HG02840 (cell line): ENCODE data around the gene KRT222.

Experiments
- ATAC-seq: cut with Tn5 transposase; IDR thresholded peaks from one replicate; pipeline ENCODE4 v1.9.1; 2021; ENCODE audit warnings: mild to moderate bottlenecking, moderate library complexity, moderate number of reproducible peaks; ENCODE audit not compliant: unreplicated experiment, low FRiP score

KRT222 gene

GRCh38 chr17:40659911-40660310 lies 5.1 kb downstream of the KRT222 start:
- ATAC-seq, result no peak

GRCh38 chr17:40658396-40658795 lies 6.6 kb downstream of the KRT222 start:
- no peak for ATAC-seq

DNA sequence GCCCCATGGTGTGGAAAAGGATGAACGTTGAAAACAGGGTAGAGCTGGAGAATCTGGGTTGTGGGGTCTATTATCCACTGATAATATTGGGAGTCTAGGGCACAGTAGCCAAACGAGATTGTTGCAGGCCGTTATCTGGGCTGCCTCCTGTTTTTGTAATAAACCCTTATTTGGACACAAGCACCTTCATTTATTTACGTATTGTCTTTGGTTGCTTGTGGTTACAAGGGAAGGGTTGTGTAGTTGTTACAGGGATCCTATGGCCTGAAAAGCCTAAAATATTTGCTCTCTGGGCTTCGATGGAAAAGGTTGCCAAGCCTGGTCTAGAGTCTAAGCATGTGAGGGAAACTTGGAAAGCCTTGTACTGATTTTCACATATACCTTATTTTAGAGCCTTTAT lies 13.0 kb downstream of the KRT222 start:
- ATAC-seq, result no peak

GRCh38 chr17:40648384-40648968 lies 16.5 kb downstream of the KRT222 start:
- ATAC-seq, result peak; percentile 17

DNA sequence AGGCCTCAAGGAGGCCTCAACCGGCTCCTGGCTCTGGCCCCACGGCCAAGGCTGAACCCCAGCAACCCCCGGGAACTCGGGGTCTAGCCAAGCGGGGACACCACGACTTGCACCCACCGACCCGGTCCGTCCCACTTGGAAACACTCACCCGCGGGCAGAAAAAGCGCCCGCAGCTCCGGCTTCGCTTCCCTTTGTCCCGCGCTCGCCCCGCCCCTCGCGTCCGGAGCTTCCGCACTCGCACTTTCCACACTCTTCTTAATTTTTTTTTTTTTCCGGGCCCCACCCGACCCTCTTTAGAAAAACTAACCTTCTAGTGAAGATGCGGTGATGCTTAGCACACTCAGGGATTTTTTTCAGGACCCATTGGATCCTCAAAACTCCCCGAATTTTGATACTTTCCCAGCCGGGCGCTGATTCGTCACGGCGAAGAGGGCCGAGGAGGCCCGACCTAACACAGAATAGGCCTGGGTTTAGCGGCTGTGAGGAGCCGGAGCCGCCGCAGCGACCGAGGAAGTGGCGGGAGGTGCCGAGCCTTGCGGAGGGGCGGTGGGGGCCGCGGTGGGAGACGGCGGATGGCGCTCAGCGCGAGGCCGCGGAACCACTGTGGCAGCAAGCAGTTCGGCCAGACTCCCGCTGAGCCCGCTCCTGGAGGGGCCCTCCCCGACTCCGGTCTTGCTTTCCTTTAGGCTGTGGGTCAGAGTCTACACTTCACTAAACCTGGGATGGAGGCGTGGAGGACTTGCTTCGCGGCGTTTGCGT lies 17.2 kb downstream of the KRT222 start, which contains the start of gene SMARCE1:
Gene SMARCE1, minus strand, starts transcription at position 195 of the 760 bp plus-strand sequence. CDS start 2,016 bp downstream, outside the sequence.
- ATAC-seq, result peak; percentile 78

DNA sequence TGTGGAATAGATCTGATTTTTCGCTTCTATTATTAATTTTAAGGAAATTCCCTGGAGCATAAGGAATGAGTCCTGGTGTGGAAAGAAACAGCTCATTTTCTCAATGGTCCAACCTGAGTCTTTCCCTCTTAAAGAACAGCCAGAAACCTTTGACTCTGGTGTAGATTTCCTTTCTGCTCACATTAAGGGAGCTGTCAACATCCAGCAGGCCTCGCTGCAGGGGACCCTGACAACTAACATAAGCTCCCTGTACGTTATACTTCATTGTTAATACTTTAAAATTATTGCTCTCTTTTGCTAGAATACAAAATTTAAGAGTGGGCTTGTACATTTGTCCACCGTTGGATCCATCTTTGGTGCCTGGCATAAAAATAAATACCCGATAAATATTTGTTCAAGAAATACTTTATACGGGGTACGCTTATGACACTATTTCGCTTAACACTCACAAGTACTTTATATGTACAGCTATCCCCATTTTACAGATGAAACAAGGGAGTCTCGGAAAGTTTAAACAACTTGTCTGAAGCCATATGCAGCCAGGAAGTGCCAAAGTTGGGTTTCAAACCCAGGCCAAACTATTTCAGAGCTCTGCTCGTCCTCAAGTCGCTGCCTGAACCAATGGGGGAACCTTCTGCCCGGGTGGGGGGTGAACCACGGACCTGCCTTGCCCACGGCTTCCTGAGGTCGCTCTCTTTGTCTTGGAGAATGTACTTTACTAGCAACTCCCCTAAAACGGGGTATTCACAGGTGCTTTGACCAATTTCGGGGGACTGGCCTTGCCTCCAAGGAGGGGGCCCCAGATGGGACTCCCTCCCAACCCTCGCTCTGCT lies 18.0 kb downstream of the KRT222 start:
- ATAC-seq, result peak; percentile 40

DNA sequence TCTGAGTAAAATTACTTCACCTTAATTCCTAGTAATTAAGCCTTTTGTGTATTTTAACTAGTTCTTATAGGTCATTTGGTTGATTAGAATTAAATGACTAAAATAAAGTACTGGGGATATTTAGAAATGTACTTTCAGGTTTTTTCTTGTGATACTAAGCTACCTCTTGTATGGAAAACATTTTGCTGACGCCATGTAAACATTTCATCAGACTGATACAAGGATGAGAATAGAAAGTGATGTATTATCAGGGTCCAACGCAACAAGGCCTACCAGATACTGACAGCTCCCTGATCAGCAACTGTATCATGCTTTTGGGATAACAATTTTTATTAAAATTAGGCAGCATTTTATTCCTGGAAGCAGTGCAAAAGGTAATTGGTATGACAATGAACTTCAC lies 19.0 kb downstream of the KRT222 start:
- no peak for ATAC-seq

- ATAC-seq, result no peak
These were observed 19.7 kb downstream of the KRT222 start for GRCh38 chr17:40645291-40645690.

DNA sequence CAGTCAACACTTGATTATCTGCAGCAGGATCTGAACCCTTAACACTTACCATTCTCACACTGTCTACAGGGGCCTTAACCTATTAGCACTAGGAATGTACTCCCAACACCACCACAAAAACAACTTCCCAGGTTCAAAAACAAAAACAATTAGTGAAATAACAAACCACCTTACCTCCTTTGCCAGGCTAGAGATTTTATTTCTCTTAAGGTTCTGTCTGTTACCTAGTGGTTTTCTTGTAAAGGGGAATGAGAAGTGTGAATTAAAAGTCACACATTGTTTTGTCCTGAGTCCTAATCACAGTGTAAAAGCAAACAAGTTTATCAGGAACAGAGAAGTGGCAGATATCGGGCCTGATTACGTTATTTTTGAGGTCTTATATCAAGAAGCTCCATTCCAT lies 27.0 kb downstream of the KRT222 start:
- no peak for ATAC-seq

- no peak for ATAC-seq
These were observed 31.1 kb downstream of the KRT222 start for GRCh38 chr17:40633871-40634270.

DNA sequence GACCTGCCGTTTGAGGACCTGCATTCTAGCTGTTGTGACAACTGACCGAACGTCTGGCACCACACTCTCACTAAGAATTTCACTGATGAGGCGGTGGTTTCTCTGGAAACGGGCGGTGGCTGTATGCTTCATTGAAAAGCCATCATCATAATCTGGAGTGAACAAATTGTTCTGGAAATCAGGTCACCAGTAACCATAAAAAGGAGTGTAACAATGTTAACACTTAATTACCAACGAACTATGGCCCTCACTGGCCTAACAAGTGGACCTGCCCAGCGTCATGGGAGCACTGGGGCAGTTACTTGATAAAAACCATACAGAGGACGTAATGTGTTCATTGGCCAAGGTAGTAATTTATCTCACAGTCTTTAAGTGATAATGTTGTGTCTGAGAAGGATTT lies 32.8 kb downstream of the KRT222 start:
- ATAC-seq, result no peak

GRCh38 chr17:40629842-40630241 lies 35.1 kb downstream of the KRT222 start:
- no peak for ATAC-seq

DNA sequence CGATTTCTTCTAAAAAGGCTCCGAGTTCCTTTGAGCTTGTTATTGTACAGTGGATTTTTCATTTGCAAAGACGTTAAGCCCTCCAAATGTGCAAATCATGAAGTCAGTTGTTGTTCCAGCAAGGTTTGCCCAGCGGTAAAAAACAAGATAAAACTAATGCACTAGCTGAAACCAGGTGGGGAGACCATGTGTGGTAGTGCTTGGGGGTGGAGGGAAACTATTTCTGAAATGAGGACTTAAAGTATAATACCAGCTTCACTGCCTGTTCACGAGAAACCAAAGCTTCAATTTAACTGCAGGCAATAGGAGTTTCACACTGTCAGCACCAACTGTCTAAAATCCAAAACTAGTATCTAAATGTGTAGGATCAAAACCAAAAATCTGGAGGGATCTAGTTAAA lies 39.7 kb downstream of the KRT222 start:
- ATAC-seq, result no peak

- ATAC-seq, result no peak
These were observed 41.4 kb downstream of the KRT222 start for GRCh38 chr17:40623419-40624210.

- no peak for ATAC-seq
These were observed 42.5 kb downstream of the KRT222 start for GRCh38 chr17:40622509-40622928.

DNA sequence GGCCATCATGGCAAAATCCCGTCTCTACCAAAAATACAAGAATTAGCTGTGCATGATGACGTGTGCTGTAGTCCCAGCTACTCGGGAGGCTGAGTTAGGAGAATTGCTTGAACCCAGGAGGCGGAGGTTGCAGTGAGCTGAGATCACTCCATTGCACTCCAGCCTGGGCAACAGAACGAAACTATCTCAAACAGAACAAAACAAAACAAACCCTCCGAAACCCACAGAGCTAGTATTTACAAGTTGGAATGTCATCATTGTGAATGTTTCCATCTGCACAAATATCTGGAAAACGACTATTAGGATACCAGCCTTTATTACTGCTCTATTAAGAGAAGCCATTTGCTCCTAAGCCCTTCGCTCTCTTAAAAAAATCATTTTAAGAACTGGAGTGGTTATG lies 43.4 kb downstream of the KRT222 start:
- no peak for ATAC-seq

DNA sequence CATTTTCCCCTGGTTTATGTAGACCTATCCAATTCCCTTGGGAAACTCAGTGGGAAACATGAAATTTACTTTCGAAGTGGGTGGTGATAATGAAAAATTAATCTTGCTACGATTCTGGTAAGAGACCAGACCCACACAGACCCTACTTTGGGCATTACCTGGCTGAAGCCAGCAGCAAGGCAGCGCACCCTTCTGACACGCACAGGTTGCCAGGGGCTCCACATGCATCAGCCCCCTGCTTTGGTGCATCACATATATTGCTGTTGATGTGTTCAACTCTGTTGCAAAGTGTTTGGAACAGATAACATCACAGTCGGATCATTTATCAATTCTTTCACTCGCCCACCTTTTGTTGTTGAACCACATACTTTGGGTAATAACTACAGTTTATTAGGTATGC lies 44.0 kb downstream of the KRT222 start:
- no peak for ATAC-seq

GRCh38 chr17:40618754-40619625 lies 46.0 kb downstream of the KRT222 start:
- ATAC-seq, result no peak

GRCh38 chr17:40617678-40618240 lies 47.2 kb downstream of the KRT222 start:
- no peak for ATAC-seq
